GM19467 (cell line): ENCODE data around the gene KCTD6.
A peak's percentile ranks its signal among the peaks of the same experiment; 100 is the strongest.

Source experiments
- ATAC-seq: cut with Tn5 transposase; IDR thresholded peaks from one replicate; pipeline ENCODE4 v1.9.1; 2021; ENCODE audit warnings: mild to moderate bottlenecking, moderate library complexity; ENCODE audit not compliant: unreplicated experiment

Gene KCTD6

GRCh38 chr3:58491506-58492402, at the start of gene KCTD6:
Gene KCTD6 (plus strand): TSS chr3:58492096. CDS start chr3:58498756, 6,660 bp downstream.
- ATAC-seq: peak; percentile 92

DNA sequence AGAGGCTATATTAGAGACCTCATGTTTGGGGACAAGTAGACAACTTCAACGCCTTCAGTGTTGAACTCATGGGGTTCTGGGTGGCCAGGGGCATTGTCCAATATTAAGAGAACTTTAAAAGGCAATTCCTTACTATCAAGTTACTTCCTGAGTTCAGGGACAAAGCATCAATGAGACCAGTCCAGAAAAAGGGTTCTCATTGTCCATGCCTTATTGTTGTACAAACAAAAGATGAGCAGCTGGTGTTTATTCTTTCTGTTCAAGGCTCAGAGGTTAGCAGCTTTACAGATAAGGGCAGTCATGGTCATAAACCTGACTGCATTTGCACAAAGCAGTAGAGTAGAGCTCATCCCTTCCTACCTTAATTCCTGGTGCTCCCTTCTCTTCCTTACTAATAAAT, 39.7 kb upstream of the KCTD6 start:
- no peak for ATAC-seq

- no peak for ATAC-seq
Observed at GRCh38 chr3:58459160-58459559, 32.7 kb upstream of the KCTD6 start.

GRCh38 chr3:58462829-58463180, 29.1 kb upstream of the KCTD6 start:
- ATAC-seq: no peak

- ATAC-seq: peak; percentile 83
Observed at GRCh38 chr3:58463181-58463941, 28.5 kb upstream of the KCTD6 start.

GRCh38 chr3:58463942-58464271, 28.0 kb upstream of the KCTD6 start:
- no peak for ATAC-seq

DNA sequence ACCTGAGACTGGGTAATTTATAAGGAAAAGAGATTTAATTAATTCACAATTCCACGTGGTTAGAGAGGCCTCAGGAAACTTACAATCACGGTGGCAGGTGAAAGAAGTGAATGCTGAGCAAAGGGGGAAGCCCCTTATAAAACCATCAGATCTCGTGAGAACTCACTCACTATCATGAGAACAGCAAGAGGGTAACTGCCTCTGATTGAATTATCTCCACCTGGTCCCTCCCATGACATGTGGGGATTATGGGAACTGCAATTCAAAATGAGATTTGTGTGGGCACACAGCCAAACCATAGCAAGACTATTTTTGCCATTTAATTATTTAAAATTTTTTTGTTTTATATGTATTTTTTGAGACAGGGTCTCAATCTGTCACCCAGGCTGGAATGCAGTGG, 27.0 kb upstream of the KCTD6 start:
- ATAC-seq: no peak

GRCh38 chr3:58466899-58467563, 24.9 kb upstream of the KCTD6 start:
- no peak for ATAC-seq

- no peak for ATAC-seq
Observed at GRCh38 chr3:58469096-58469495, 22.8 kb upstream of the KCTD6 start.

DNA sequence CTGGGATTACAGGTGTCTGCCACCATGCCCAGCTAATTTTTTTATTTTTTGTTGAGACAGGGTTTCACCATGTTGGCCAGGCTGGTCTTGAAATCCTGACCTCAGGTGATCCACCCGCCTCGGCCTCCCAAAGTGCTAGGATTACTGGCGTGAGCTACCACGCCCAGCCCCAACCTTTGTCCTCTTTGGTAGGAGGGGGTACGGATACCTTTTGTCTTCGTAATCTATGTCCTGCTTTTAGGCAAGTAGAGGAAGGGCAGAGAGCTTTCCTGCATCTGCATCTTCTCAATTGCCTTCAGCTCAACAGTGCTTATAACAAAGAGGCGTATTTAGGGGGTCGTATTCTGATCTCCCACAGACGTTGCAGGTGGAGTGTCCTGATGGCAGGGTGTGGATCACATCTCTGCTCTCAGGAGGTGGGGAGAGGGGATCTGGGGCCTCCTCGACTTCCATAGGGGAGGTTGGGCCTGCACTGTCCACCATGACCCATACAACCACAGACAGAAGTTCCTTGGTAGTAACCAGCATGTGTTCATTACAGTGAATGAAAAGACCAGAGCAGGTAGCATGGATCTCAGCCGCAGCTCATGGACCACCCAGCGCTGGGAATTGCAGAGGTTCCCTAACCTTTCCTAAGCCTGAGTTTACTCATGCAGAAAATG, 21.4 kb upstream of the KCTD6 start:
- ATAC-seq: no peak

DNA sequence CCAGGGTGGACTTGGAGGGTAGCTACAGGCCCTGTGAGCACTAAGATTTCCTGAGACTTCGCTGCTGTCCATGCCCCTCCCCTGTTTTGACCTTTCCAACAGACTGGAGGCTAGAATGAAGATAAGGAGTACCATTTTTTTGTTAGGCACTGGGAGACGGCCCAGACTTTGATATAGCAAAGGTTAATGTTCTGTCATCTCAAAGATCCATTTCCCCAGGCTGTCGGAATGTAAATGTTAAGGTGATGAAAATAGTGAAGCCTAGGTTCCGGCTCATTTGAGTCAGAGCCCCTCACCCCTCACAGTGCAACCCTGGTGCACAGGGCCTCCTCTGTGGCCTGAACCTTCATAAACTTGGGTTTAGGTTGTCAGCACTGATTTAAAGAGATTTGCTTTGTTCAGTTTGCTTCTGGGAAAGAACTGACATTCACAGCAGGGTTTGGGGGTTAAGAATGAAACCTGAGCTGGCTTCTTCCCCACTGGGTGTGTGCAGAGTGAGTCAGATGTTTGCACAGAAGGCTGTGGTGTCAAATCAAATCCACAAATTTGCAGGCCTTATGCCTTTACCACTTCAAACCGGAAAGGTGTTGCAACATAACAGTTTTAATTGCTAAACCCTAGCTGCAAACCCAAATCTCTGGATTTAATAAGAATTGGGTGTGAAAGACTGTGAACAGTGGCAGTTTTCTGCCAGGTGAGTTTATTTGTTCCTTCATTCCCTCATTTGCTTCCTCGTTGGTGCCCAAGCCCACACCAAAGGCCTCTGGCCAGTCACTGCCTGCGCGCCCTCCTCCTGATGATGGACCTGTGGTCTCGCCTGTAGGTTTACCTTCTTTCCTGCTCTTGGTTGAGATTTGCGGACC, 20.6 kb upstream of the KCTD6 start:
- no peak for ATAC-seq

- no peak for ATAC-seq
Observed at GRCh38 chr3:58473275-58473674, 18.6 kb upstream of the KCTD6 start.

DNA sequence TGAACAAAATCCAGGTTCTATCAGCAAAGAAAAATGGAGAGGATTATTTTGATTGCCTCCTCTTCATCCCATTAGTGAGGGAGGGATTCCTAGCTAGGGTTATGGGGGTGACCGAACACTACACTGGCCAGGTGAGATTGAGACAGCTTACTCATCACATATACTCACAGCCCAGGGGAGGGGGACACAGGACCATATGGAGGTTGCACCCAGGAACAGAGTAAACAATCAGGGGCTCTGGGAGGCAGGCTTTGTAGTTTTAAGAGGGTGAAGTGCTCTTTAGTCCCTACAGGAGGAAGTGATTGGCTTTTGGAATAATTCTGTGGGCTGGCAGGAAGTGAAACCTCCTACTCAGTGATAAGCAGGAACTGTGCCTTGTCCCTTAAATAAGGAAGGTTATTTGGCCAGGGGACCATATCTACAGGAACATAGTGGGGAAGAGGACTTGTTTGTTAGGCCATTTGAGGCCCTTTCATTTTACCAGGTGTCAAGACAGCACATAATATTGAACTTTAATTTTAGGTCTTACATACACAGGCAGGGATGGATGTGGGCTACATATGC, 17.5 kb upstream of the KCTD6 start:
- no peak for ATAC-seq

GRCh38 chr3:58474967-58475578, 16.8 kb upstream of the KCTD6 start:
- no peak for ATAC-seq

DNA sequence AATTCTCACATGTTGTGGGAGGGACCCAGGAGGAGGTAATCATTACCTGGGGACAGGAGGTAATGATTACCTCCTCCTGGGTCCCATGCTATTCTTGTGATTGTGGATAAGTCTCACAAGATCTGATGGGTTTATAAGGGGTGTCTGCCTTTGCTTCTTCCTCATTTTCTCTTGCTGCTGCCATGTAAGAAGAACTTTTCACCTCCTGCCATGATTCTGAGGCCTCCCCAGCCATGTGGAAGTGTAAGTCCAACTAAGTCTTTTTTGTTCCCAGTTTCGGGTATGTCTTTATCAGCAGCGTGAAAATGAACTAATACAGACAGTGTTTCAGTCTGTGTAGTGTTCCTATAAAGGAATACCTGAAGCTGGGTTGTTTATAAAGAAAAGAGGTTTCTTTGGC, 13.1 kb upstream of the KCTD6 start:
- no peak for ATAC-seq

GRCh38 chr3:58480309-58480708, 11.6 kb upstream of the KCTD6 start:
- no peak for ATAC-seq

DNA sequence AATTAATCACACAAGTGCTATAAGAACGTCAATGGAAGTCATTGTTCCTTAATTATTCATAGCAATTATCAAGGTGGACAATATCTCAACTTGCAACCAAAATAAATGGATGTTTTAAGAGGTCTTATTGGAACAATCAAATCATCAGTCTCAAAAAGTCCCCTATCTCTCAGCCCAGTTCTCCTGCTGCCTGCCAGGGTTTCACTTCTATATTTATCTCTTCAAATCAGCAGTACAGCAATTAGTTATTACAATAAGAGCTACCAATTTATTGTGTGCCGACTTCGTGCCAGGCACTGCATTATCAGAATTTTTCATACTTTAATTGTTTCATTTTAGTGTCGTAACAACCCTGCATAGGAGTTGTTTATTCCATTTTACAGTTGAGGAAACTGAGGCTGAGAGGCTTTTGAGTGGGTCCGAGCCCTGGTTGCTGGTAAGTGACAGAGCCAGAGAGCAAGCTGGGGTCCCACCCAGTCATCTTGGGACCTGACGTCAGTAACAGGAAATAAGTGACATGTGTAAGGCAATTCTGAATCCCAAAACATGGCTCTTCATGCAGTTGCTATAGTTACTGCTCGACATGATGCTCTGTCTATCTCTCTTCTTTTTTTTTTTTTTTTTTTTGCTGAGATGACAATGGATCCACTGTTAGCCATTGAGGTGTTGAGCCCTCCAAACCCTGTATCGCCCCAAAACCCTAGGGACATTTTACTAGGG, 8.8 kb upstream of the KCTD6 start:
- no peak for ATAC-seq

GRCh38 chr3:58484045-58484721, 7.7 kb upstream of the KCTD6 start:
- ATAC-seq: no peak
